Stimulated activated CD4-positive, alpha-beta T cell treated with anti-CD3 and anti-CD28 coated beads, Interleukin-2, amount 100 ng/mL, for 4 hours (primary cell): ENCODE measurements around the gene YWHAB.

Source experiments
- DNase-seq: peaks from one replicate; pipeline ENCODE4 v3.0.0-alpha.2; 2020; ENCODE audit warnings: low read depth

The YWHAB gene

GRCh38 chr20:44911264-44911921 lies 25.9 kb downstream of the YWHAB start:
- DNase-seq: peak; percentile 27

- no peak for DNase-seq
Observed at GRCh38 chr20:44912189-44912588, 26.7 kb downstream of the YWHAB start.

GRCh38 chr20:44914924-44915323 lies 29.4 kb downstream of the YWHAB start:
- DNase-seq: no peak

GRCh38 chr20:44916586-44916985 lies 31.1 kb downstream of the YWHAB start:
- DNase-seq: no peak

GRCh38 chr20:44917399-44917798 lies 31.9 kb downstream of the YWHAB start:
- DNase-seq: no peak

- DNase-seq: no peak
Observed at GRCh38 chr20:44918342-44918741, 32.8 kb downstream of the YWHAB start.

GRCh38 chr20:44918761-44919160 lies 33.3 kb downstream of the YWHAB start:
- DNase-seq: no peak

GRCh38 chr20:44921447-44921846 lies 35.9 kb downstream of the YWHAB start:
- no peak for DNase-seq

GRCh38 chr20:44924541-44924940 lies 39.0 kb downstream of the YWHAB start:
- DNase-seq: no peak

GRCh38 chr20:44928595-44928994 lies 43.1 kb downstream of the YWHAB start:
- DNase-seq: no peak

GRCh38 chr20:44930517-44931168 lies 45.1 kb downstream of the YWHAB start:
- no peak for DNase-seq

GRCh38 chr20:44931911-44932310 lies 46.4 kb downstream of the YWHAB start:
- DNase-seq: no peak

GRCh38 chr20:44932916-44933315 lies 47.4 kb downstream of the YWHAB start:
- no peak for DNase-seq

- no peak for DNase-seq
Observed at GRCh38 chr20:44936510-44936909, 51.0 kb downstream of the YWHAB start.

GRCh38 chr20:44938637-44939036 lies 53.1 kb downstream of the YWHAB start:
- no peak for DNase-seq

- DNase-seq: no peak
Observed at GRCh38 chr20:44941120-44941691, 55.7 kb downstream of the YWHAB start.

- DNase-seq: no peak
Observed at GRCh38 chr20:44942264-44942973, 56.9 kb downstream of the YWHAB start.

- no peak for DNase-seq
Observed at GRCh38 chr20:44943828-44944227, 58.3 kb downstream of the YWHAB start.

- no peak for DNase-seq
Observed at GRCh38 chr20:44945261-44945660, 59.8 kb downstream of the YWHAB start.

- DNase-seq: no peak
Observed at GRCh38 chr20:44946271-44946852, 60.9 kb downstream of the YWHAB start.

- DNase-seq: no peak
Observed at GRCh38 chr20:44948107-44948506, 62.6 kb downstream of the YWHAB start.

GRCh38 chr20:44948513-44948912 lies 63.0 kb downstream of the YWHAB start:
- no peak for DNase-seq

GRCh38 chr20:44950368-44950767 lies 64.9 kb downstream of the YWHAB start:
- no peak for DNase-seq
